Stimulated activated CD8-positive, alpha-beta memory T cell treated with anti-CD3 and anti-CD28 coated beads, Interleukin-4, amount 100 ng/mL, for 1 hour (primary cell): ENCODE results near the gene SPON1.
"Not testable (repeated sequence)": the region's sequence is repeated elsewhere in the genome, so short reads cannot be mapped to it uniquely, and the experiment has no call there.

ENCODE experiments used
- DNase-seq, 2 donors: peaks; one replicate each; pipeline ENCODE4 v3.0.0-alpha.2; 2020; ENCODE audit warnings: low read depth in 2 of 2, low spot score in 1 of 2

SPON1 gene

GRCh38 chr11:14118072-14118471 lies 155.5 kb downstream of the SPON1 start:
- DNase-seq = no peak

GRCh38 chr11:14119357-14119756 lies 156.8 kb downstream of the SPON1 start:
- DNase-seq = no peak

GRCh38 chr11:14124350-14124749 lies 161.8 kb downstream of the SPON1 start:
- DNase-seq = no peak

GRCh38 chr11:14124886-14125285 lies 162.4 kb downstream of the SPON1 start:
- no peak for DNase-seq

- no peak for DNase-seq
Measured at GRCh38 chr11:14125529-14125928, 163.0 kb downstream of the SPON1 start.

GRCh38 chr11:14127679-14128078 lies 165.2 kb downstream of the SPON1 start:
- DNase-seq = no peak

GRCh38 chr11:14132312-14132711 lies 169.8 kb downstream of the SPON1 start:
- no peak for DNase-seq

GRCh38 chr11:14133381-14133780 lies 170.9 kb downstream of the SPON1 start:
- DNase-seq = no peak

GRCh38 chr11:14136561-14136960 lies 174.0 kb downstream of the SPON1 start:
- no peak for DNase-seq

GRCh38 chr11:14137284-14137683 lies 174.8 kb downstream of the SPON1 start:
- no peak for DNase-seq

GRCh38 chr11:14140991-14141390 lies 178.5 kb downstream of the SPON1 start:
- DNase-seq = no peak

- DNase-seq = no peak
Measured at GRCh38 chr11:14141676-14142075, 179.2 kb downstream of the SPON1 start.

- DNase-seq = no peak
Measured at GRCh38 chr11:14144934-14145333, 182.4 kb downstream of the SPON1 start.

GRCh38 chr11:14148653-14149273 lies 186.2 kb downstream of the SPON1 start:
- DNase-seq = no peak

- no peak for DNase-seq
Measured at GRCh38 chr11:14149683-14150082, 187.2 kb downstream of the SPON1 start.

- no peak for DNase-seq
Measured at GRCh38 chr11:14150878-14151277, 188.4 kb downstream of the SPON1 start.

GRCh38 chr11:14154103-14154502 lies 191.6 kb downstream of the SPON1 start:
- not testable (repeated sequence) for DNase-seq

- no peak for DNase-seq
Measured at GRCh38 chr11:14158393-14158792, 195.9 kb downstream of the SPON1 start.

GRCh38 chr11:14163576-14163975 lies 201.1 kb downstream of the SPON1 start:
- no peak for DNase-seq

- DNase-seq = not testable (repeated sequence)
Measured at GRCh38 chr11:14173679-14174078, 211.2 kb downstream of the SPON1 start.

GRCh38 chr11:14179116-14179820 lies 216.7 kb downstream of the SPON1 start:
- no peak for DNase-seq

- DNase-seq = no peak
Measured at GRCh38 chr11:14181121-14181520, 218.6 kb downstream of the SPON1 start.

- DNase-seq = no peak
Measured at GRCh38 chr11:14182833-14183364, 220.4 kb downstream of the SPON1 start.
